Small intestine (tissue), 4 donors: ENCODE results near the gene MOV10. TPM values are rescaled to one million over a fixed set of nuclear protein-coding genes. Genes with fewer than 3 reads are reported as not detected.

ENCODE experiments used
- polyA plus RNA-seq, 4 donors: library from polyadenylated mRNA; stranded (reverse) in 3 of 4; unstranded in 1 of 4; fragments of 200-250 nt in 3 of 4; fragments of 120-200 nt in 1 of 4; gene quantifications; one replicate each; pipeline versions ENCODE4 v1.2.1 to v1.2.3, GENCODE V29; 2013
- donor health status: healthy with polysubstance abuse.
- donor health status: Bipolar disorder and iron deficiency.
- donor health status: healthy.

MOV10 gene
- polyA plus RNA-seq, 4 donors = 53.2 to 222 (median 118) TPM

Other genes with a start within 250 kb of the MOV10 start
- gene WNT2B, start 165.7 kb upstream of the MOV10 start, polyA plus RNA-seq = 1 to 10 TPM; 1.6 to 4.3 (median 3.6) TPM
- 10 to 100 TPM in 3 of 4 donors, 1 to 10 TPM in 1; 6.3 to 17.0 (median 13.5) TPM for gene ST7L, start 55.5 kb upstream of the MOV10 start, polyA plus RNA-seq
- 100 to 1,000 TPM in 2 of 4 donors, 10 to 100 TPM in 2; 76.2 to 111 (median 92.4) TPM for gene CAPZA1, start 54.8 kb upstream of the MOV10 start, polyA plus RNA-seq
- 1,000 to 10,000 TPM in 2 of 4 donors, 100 to 1,000 TPM in 2; 235 to 1,126 (median 700) TPM for gene RHOC, start 32.5 kb downstream of the MOV10 start, polyA plus RNA-seq
- under 1 TPM in 2 of 4 donors, not detected in 2; 0.35 to 1.00 TPM for gene PPM1J, start 40.7 kb downstream of the MOV10 start, polyA plus RNA-seq